KOPT-K1 (cell line): ENCODE measurements around the gene KIRREL3.

ENCODE experiments used
- H3K27ac ChIP-seq: fragments of 200-600 bp; sonication (generic); 2 replicates; pipeline ENCODE4 v1.5.1; 2016; ENCODE audit warnings: antibody characterized with exemption, mild to moderate bottlenecking, low read depth, low read length; ENCODE audit not compliant: poor library complexity, severe bottlenecking
- H3K36me3 ChIP-seq: fragments of 200-600 bp; sonication (generic); 2 replicates; pipeline ENCODE4 v1.5.1; 2017; ENCODE audit warnings: antibody characterized with exemption, mild to moderate bottlenecking, low read length, moderate library complexity; ENCODE audit not compliant: insufficient read depth
- H3K9me3 ChIP-seq: fragments of 200-600 bp; sonication (generic); 2 replicates; pipeline ENCODE4 v1.5.1; 2017; ENCODE audit warnings: antibody characterized with exemption, low read length, mild to moderate bottlenecking; ENCODE audit not compliant: insufficient read depth, poor library complexity, severe bottlenecking

Gene KIRREL3

DNA sequence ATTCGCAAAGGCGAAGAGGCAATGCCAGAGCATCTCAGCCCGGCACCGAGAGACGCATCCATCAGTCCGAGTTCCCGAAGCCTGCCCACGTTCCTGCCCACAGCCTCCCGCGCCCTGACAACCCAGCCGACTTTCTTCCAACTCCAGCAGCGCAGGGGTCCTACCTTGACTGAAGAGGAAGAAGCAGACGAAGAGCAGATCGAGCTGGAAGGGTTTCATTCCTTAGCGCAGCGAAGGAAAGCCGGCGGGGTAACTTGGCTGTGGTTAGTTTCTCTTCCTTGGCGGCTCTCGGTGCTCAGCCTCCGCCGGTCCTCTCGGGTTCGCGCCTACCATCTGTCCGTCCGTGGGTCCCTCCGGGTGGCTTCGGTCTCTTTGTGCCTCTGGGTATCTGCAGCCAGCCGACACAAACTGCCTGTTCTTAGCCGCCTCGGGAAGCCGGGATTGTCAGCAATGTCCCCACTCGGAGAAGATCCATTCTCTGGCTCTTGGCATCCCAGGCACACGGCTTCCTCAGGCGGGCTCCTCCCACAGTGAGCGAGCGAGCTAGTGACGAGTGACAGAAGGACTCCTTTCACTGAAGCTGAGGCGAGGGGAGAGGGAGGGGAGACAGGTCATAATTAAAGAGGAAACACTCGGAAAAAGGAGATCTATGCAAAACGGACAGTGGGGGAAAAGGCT is at the start of gene KIRREL3:
KIRREL3 (minus strand) TSS at position 480 of the 678 bp plus-strand sequence.
- H3K27ac ChIP-seq = no peak within 1 kb of the TSS
- no peaks in the 10 kb centered on the region for H3K9me3 ChIP-seq
- H3K36me3 ChIP-seq = no peaks in the 10 kb centered on the region

DNA sequence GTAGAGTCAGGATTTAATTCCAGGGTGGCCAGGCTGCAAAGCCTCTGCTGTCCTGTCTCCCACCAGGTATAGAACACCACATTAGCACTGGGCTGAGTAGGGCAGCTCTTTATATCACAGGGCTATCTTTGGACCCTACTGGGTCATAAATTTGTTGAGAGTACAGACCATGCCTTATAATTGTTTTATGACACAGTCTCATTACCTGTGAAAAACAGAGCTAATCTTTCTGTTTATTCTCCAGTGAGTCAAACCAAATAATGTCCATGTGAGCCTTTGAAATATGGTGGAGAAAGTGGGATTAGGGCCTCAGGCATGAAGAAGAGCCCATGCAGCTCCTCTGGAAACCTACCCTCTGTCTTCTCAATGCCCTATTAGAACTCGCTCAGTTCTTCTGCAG is 49.6 kb upstream of the KIRREL3 start:
- Histone ChIP-seq H3K27ac (no peak overlapping the region), H3K36me3 (no peaks in the 10 kb centered on the region), H3K9me3 (no peaks in the 10 kb centered on the region)

DNA sequence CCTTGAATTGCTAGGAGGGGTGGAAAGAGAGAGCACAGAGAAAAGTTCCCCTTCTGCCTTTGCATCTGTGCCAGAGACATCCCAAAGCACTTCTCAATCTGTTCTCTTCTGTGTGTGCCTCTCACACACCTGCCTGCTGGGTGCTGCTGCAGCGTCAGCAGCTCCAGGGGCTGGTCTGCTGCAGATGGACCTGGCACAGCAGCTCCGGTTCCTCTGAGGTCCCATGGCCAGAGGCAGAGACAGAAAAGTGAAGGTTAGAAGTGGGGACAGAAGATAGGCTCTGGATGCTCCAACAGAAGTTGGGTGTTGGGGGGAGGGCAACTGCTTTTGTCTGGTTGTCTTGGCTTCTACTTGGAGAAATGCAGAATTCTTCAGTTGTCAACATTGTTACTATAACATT is 48.9 kb upstream of the KIRREL3 start:
- H3K9me3 ChIP-seq = no peaks in the 10 kb centered on the region
- H3K27ac ChIP-seq = no peak overlapping the region
- no peaks in the 10 kb centered on the region for H3K36me3 ChIP-seq

GRCh38 chr11:127044535-127044934 is 44.0 kb upstream of the KIRREL3 start:
- no peaks in the 10 kb centered on the region for H3K36me3 ChIP-seq
- no peaks in the 10 kb centered on the region for H3K9me3 ChIP-seq
- no peak overlapping the region for H3K27ac ChIP-seq

DNA sequence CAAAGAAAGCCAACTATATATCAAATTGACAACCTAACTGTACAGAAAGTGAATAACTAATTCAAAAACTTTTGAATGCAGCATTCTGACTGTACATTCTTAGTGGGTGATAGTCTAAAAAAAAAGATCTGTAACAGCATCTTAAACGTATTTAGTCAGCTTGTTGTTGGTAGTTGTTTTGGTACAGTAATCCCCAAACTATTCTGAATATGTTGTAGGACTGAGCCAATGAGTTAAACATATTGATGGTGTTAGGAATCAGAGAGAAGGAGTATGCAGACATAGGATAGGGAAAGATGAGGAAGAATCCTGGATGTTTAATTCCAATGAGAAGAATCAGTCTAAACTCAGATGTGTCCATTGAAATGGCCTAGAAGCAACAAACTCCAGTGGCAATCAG is 41.9 kb upstream of the KIRREL3 start:
- no peaks in the 10 kb centered on the region for H3K36me3 ChIP-seq
- H3K27ac ChIP-seq = no peak overlapping the region
- H3K9me3 ChIP-seq = no peaks in the 10 kb centered on the region

GRCh38 chr11:127039591-127039990 is 39.0 kb upstream of the KIRREL3 start:
- Histone ChIP-seq H3K9me3 (no peaks in the 10 kb centered on the region), H3K27ac (no peak overlapping the region), H3K36me3 (no peaks in the 10 kb centered on the region)

GRCh38 chr11:127037596-127037995 is 37.0 kb upstream of the KIRREL3 start:
- Histone ChIP-seq H3K9me3 (peaks cover 3% of the 10 kb centered on the region), H3K27ac (no peak overlapping the region), H3K36me3 (no peaks in the 10 kb centered on the region)

GRCh38 chr11:127037001-127037400 is 36.4 kb upstream of the KIRREL3 start:
- Histone ChIP-seq H3K36me3 (no peaks in the 10 kb centered on the region), H3K9me3 (peaks cover 4% of the 10 kb centered on the region), H3K27ac (no peak overlapping the region)

DNA sequence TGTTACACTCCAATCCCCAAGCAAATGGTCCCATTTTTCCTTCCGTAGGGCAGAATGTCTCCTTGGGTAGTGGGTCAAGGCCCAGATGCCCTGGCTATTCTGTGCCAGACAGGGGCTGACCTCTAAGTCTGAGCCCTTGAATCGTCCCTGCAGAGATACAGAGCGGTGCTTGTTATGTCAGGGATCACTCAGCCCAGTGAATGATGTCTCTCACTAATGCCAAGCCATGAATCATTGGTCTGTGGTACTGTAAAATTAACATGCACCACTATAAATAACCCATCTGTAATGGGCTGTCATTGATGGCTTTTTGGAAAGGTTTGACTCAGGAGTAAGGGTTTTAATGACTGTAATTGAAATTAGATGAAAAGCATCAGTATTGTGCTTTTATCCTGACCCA is 35.3 kb upstream of the KIRREL3 start:
- Histone ChIP-seq H3K27ac (no peak overlapping the region), H3K36me3 (no peaks in the 10 kb centered on the region), H3K9me3 (peaks cover 4% of the 10 kb centered on the region)

DNA sequence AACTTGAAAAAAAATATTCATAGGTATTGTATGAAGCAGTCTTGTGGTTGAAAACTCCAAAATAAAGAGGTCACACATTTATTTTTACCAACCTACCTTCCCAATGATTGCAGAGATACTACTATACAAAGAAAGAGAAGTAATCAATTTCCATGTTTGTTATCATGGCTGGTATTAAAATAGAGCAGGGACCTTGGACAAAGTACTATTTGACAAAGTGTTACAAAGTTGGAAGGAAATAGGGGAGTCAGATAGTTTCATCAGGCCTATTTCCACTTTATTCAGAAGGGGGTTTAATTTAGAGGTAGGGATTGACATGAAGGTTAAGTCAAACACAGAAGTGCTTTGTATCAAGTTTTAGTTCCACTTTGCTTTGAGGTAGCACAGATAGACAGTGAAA is 34.4 kb upstream of the KIRREL3 start:
- peaks cover 4% of the 10 kb centered on the region for H3K9me3 ChIP-seq
- H3K27ac ChIP-seq = no peak overlapping the region
- no peaks in the 10 kb centered on the region for H3K36me3 ChIP-seq

GRCh38 chr11:127028648-127029047 is 28.1 kb upstream of the KIRREL3 start:
- H3K9me3 ChIP-seq = peaks cover 4% of the 10 kb centered on the region
- H3K27ac ChIP-seq = no peak overlapping the region
- H3K36me3 ChIP-seq = no peaks in the 10 kb centered on the region

DNA sequence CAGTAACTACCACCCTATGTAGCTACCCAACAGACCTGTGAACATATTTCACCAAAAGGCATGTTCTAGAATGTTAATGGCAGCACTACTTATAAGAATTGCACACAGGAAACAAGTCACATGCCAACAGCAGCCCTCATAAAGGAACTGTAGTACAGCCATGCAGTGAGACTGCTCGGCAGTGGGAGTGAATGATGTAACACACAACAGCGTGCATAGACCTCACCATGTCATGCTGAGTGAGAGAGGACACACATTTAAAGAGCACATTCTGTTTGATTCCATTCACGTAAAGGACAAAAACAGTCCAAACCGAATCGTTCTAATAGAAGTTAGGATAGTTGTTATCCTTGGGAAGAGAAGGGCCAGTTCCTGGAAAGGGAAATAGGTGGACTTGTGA is 27.2 kb upstream of the KIRREL3 start:
- Histone ChIP-seq H3K36me3 (no peaks in the 10 kb centered on the region), H3K27ac (no peak overlapping the region), H3K9me3 (peaks cover 2% of the 10 kb centered on the region)

DNA sequence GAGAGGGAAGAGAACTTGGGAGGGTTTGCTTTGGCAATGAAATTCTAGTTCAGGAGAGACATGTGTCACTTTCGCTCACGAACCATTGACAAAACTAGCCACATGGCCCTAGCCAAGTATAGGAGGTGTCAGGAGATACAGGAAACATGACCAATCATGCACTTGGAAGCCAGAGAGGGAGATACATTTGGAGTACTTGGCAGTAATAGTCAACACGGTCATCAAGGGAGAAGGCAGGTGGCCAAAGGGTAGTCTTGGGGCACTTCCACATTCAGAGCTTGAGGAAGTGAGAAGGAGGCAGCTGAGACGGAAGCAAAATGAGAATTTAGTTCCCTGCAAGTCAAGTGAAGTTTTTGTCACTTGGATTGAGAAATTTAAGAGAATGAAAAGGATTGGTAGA is 26.4 kb upstream of the KIRREL3 start:
- Histone ChIP-seq H3K36me3 (no peaks in the 10 kb centered on the region), H3K27ac (no peak overlapping the region), H3K9me3 (no peaks in the 10 kb centered on the region)

- H3K27ac ChIP-seq = no peak overlapping the region
- no peaks in the 10 kb centered on the region for H3K36me3 ChIP-seq
- no peaks in the 10 kb centered on the region for H3K9me3 ChIP-seq
These were observed 23.4 kb upstream of the KIRREL3 start for GRCh38 chr11:127023991-127024390.

- no peak overlapping the region for H3K27ac ChIP-seq
These were observed 18.2 kb upstream of the KIRREL3 start for GRCh38 chr11:127018683-127019279.

GRCh38 chr11:127017482-127017881 is 16.9 kb upstream of the KIRREL3 start:
- Histone ChIP-seq H3K9me3 (no peaks in the 10 kb centered on the region), H3K27ac (no peak overlapping the region), H3K36me3 (no peaks in the 10 kb centered on the region)

More at GRCh38 chr11:127018683-127019279, 18.2 kb upstream of the KIRREL3 start:
- H3K36me3 ChIP-seq = no peaks in the 10 kb centered on the region
- no peaks in the 10 kb centered on the region for H3K9me3 ChIP-seq
